ENCODE measurements around the gene ZBTB46.

ZBTB46 gene

DNA sequence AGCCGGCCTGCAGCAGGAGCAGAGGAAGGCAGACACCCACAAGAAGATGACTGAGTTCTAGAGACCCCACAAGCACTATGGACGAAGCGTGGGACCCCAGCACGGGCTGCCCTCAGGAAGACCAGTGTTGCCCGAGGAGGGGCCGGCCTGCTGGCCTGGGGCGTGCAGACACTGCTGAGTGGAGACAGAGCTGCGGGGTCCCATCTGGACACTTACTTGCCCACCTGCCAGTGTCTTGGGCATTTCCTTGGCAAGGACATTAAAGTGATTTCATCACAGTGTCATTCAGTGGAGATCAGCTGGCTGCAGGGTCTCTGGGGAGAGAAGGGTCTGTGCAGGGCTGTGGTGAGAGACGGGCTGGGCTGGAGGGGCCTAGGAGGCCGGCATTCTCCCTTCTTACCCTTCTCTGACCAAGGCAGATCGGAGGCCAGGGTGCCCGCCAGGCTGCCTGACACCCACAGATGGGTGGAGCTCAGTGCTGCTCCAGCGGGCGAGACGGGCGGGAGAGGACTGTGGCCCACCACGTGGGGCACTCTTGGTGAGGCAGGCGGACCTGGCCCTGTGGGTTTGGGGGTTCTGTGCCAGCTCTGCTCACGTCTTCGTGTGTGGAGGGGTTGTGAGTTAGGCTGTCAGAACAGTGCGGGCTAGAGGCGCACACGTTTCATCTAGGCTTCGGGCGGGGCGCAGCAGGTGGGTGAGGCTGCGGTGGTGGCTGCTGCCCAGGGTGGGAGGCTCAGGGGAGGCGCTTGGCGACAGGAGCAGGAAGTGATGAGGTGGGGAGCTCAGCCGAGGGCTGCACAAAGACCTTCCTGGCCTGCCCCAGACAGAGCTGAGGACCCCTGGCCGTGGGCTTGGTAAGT is 95.0 kb downstream of the ZBTB46 start, which contains the start of gene LIME1:
LIME1 (plus strand) TSS at position 806 of the 860 bp plus-strand sequence. CDS start 886 bp downstream, outside the sequence.
- H3K4me3 ChIP-seq (replicated peaks; ENCODE audit: low read depth, low read length) = no peak within 1 kb of the TSS
- TF ChIP-seq, protein P1, sequence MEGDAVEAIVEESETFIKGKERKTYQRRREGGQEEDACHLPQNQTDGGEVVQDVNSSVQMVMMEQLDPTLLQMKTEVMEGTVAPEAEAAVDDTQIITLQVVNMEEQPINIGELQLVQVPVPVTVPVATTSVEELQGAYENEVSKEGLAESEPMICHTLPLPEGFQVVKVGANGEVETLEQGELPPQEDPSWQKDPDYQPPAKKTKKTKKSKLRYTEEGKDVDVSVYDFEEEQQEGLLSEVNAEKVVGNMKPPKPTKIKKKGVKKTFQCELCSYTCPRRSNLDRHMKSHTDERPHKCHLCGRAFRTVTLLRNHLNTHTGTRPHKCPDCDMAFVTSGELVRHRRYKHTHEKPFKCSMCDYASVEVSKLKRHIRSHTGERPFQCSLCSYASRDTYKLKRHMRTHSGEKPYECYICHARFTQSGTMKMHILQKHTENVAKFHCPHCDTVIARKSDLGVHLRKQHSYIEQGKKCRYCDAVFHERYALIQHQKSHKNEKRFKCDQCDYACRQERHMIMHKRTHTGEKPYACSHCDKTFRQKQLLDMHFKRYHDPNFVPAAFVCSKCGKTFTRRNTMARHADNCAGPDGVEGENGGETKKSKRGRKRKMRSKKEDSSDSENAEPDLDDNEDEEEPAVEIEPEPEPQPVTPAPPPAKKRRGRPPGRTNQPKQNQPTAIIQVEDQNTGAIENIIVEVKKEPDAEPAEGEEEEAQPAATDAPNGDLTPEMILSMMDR (IDR thresholded peaks at IDR 0.05; ENCODE audit: low read length, missing control alignments) = no peak
- DNase-seq (ENCODE audit: low read depth) = no peak

DNA sequence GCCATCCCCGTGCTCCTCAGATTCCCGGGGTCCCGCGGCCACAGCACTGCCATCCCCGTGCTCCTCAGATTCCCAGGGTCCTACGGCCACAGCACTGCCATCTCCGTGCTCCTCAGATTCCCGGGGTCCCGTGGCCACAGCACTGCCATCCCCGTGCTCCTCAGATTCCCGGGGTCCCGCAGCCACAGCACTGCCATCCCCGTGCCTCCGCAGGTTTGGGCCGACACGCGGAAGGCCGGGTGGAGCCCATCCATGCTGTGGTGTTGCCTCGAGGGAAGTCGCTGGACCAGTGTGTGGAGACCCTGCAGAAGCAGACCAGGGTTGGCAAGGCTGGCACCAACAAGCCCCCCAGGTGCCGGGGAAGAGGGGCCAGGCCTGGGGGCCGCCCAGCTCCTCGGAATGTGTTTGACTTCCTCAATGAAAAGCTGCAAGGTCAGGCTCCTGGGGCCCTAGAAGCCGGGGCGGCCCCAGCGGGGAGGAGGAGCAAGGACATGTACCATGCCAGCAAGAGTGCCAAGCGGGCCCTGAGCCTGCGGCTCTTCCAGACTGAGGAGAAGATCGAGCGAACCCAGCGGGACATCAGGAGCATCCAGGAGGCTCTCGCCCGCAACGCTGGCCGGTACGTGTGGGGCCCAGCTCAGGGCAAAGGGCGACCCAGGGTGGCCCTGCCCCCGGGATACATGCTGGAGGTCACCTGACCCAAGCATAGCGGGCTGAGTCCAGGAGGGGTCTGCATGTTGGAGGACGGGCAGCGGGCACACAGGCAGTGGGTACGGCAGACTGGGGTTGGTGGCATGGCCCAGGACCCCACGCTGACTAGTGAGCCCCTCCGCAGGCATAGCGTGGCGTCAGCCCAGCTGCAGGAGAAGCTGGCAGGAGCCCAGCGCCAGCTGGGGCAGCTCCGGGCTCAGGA is 95.9 kb downstream of the ZBTB46 start:
- no peak overlapping the region for H3K4me3 ChIP-seq (replicated peaks; ENCODE audit: low read depth, low read length)
- DNase-seq (ENCODE audit: low read depth) = no peak
- TF ChIP-seq, protein P1 (IDR thresholded peaks at IDR 0.05; ENCODE audit: low read length, missing control alignments) = no peak

DNA sequence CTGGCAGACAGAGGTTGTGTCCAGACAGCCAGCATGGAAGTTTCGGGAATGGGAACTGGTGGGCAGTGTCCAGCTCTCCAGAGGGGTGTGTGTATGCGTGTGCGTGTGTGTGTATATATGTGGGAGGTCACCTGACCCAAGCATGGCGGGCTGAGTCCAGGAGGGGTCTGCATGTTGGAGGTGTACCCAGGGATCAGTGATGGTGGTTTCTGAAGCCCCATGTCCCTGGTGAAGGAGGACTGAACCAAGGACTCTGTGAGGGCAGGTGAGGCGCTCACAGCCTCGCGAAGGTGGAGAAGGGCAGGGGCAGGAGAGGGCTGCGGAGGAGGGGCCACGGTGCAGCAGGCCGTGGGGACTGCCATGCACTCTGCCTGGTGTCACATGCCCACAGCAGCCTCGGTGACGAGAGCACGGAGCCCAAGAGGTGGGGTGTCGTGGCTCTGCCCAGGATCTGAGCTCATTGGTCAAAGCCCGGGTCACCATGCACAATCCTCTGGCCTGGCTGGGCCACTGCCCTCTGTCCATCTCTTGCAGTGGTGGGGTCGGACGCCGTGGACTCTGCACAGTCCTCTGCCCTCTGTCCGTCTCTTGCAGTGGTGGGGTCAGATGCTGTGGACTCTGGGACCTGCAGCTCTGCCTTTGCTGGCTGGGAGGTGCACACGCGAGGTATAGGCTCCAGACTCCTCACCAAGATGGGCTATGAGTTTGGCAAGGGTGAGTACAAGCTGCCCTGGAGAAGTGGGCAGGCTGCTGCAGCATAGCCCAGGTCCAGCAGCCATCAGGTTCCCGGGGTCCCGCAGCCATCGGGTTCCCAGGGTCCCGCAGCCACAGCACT is 96.7 kb downstream of the ZBTB46 start:
- TF ChIP-seq, protein P1 (IDR thresholded peaks at IDR 0.05; ENCODE audit: low read length, missing control alignments) = no peak
- no peak overlapping the region for H3K4me3 ChIP-seq (replicated peaks; ENCODE audit: low read depth, low read length)
- no peak for DNase-seq (ENCODE audit: low read depth)

- DNase-seq (ENCODE audit: low read depth) = no peak
- no peak overlapping the region for H3K4me3 ChIP-seq (replicated peaks; ENCODE audit: low read depth, low read length)
- TF ChIP-seq, protein P1 (IDR thresholded peaks at IDR 0.05; ENCODE audit: low read length, missing control alignments) = no peak
Observed at GRCh38 chr20:63733579-63734081, 97.4 kb downstream of the ZBTB46 start.

DNA sequence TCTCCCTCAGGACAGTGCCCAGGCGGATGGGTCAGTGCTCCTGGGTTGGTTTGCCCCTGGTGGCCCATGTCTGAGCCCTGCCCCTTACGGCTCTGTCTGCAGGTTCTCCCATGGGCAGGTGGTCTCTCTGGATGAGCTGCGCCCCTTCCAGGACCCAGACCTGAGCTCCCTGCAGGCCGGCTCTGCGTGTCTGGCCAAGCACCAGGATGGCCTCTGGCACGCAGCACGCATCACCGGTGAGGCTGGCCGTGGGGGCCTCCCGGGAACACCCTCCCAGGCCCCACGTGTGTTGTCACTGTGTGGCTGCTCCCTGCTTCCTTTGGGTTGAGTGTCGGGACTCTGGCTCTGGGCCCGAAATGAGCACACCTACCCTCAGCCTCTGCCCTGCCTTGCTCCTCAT is 97.9 kb downstream of the ZBTB46 start:
- TF ChIP-seq, protein P1 (IDR thresholded peaks at IDR 0.05; ENCODE audit: low read length, missing control alignments) = no peak
- no peak for DNase-seq (ENCODE audit: low read depth)
- no peak overlapping the region for H3K4me3 ChIP-seq (replicated peaks; ENCODE audit: low read depth, low read length)

Data from fibroblast of pulmonary artery (primary cell).